Measurements from ENCODE around the gene FXYD1. TPM values are rescaled to one million over a fixed set of nuclear protein-coding genes. Genes with fewer than 3 reads are reported as not detected.

FXYD1 gene
- total RNA-seq, 4 donors from 2014 or later = 42.8 to 140 (median 52.7) TPM

DNA sequence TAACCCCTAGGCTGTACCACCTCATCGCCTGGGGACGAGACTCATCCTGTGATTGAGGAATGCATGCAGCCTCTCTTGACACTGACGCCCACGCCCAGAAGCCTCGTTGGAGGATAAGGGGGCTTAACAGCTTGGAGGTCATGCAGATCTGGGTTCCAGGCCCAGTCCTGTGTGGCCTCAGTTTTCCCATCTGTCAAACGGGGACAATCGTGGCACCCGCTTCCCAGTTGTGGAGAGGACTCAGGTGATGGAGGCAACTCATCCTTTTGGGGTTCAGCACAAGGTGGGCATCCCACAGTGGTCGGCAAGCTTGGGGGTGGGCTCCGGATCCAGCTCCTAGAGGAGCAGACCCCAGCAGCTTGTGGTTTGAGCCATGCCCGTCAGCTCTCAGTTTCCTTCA lies 2.4 kb upstream of the FXYD1 start:
- H3K36me3 ChIP-seq = peaks cover 0 to 5% of the 10 kb centered on the region in 2 donors

DNA sequence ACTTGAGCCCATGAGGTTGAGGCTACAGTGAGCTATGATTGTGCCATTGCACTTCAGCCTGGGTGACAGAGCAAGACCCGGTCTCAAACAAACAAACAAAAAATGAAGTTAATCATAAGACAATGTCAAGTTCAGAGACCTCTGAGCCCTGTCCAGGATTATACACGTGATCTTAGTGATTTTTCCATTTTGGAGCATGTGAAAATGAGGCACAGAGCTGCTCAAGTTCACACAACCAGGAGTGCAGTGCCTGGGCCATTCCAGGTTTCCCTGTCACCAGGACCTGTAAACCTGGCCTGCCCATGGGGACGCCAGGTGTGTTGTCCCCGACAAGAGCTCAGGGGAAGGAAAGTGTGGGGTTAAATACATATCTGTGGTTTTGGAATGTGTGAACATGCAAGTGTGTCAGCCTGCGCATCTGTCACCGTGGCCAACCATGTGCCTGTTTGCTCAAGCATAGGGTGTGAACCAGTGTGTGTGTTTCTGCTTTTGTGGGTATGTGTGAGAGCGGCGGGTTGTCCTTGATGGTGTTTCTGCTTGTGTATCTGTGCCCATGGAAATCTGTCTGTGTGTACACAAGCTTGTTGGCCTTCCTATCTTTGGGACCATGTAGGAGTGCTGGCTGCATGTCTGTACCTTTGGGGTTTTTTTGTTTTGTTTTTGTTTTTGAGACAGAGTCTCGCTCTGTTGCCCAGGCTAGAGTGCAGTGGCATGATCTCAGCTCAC lies 1.5 kb upstream of the FXYD1 start:
- H3K36me3 ChIP-seq = peaks cover 0 to 1% of the 10 kb centered on the region in 2 donors
- H3K27ac ChIP-seq = peak overlapping the region in 3 of 4 donors; percentile 90 to 92 (median 92)
- WGBS, 2 donors (ENCODE audit: low coverage in 1 of 2) = 61 to 70% methylated on average over 5 to 8 of the region's 9 CpGs
- no peak for ATAC-seq
- no peaks in the 10 kb centered on the region for H3K9me3 ChIP-seq
- TF ChIP-seq, protein P1, sequence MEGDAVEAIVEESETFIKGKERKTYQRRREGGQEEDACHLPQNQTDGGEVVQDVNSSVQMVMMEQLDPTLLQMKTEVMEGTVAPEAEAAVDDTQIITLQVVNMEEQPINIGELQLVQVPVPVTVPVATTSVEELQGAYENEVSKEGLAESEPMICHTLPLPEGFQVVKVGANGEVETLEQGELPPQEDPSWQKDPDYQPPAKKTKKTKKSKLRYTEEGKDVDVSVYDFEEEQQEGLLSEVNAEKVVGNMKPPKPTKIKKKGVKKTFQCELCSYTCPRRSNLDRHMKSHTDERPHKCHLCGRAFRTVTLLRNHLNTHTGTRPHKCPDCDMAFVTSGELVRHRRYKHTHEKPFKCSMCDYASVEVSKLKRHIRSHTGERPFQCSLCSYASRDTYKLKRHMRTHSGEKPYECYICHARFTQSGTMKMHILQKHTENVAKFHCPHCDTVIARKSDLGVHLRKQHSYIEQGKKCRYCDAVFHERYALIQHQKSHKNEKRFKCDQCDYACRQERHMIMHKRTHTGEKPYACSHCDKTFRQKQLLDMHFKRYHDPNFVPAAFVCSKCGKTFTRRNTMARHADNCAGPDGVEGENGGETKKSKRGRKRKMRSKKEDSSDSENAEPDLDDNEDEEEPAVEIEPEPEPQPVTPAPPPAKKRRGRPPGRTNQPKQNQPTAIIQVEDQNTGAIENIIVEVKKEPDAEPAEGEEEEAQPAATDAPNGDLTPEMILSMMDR (IDR thresholded peaks at IDR 0.05) = no peak
- TF ChIP-seq EP300 (IDR thresholded peaks at IDR 0.05) (no peak), POLR2AphosphoS5 (IDR thresholded peaks at IDR 0.05) (no peak), POLR2A (IDR thresholded peaks at IDR 0.05) (no peak)
- H3K27me3 ChIP-seq = peaks cover 24% of the 10 kb centered on the region
- no peak overlapping the region for H3K4me3 ChIP-seq
- H3K4me1 ChIP-seq = peaks cover 0 to 72% (median 8%) of the 10 kb centered on the region in 3 donors

More for the DNA sequence above, 2.4 kb upstream of the FXYD1 start:
- H3K4me3 ChIP-seq = no peak overlapping the region
- no peaks in the 10 kb centered on the region for H3K9me3 ChIP-seq
- H3K27me3 ChIP-seq = peaks cover 17% of the 10 kb centered on the region
- H3K4me1 ChIP-seq = peaks cover 0 to 63% (median 0%) of the 10 kb centered on the region in 3 donors
- H3K27ac ChIP-seq = peak overlapping the region in 3 of 4 donors; percentile 49 to 92 (median 90)
- TF ChIP-seq POLR2AphosphoS5 (IDR thresholded peaks at IDR 0.05) (no peak), EP300 (IDR thresholded peaks at IDR 0.05) (no peak), POLR2A (IDR thresholded peaks at IDR 0.05) (no peak)
- ATAC-seq = no peak
- WGBS, 2 donors (ENCODE audit: low coverage in 1 of 2) = no CpG with 5 or more reads among the region's 11 CpGs

DNA sequence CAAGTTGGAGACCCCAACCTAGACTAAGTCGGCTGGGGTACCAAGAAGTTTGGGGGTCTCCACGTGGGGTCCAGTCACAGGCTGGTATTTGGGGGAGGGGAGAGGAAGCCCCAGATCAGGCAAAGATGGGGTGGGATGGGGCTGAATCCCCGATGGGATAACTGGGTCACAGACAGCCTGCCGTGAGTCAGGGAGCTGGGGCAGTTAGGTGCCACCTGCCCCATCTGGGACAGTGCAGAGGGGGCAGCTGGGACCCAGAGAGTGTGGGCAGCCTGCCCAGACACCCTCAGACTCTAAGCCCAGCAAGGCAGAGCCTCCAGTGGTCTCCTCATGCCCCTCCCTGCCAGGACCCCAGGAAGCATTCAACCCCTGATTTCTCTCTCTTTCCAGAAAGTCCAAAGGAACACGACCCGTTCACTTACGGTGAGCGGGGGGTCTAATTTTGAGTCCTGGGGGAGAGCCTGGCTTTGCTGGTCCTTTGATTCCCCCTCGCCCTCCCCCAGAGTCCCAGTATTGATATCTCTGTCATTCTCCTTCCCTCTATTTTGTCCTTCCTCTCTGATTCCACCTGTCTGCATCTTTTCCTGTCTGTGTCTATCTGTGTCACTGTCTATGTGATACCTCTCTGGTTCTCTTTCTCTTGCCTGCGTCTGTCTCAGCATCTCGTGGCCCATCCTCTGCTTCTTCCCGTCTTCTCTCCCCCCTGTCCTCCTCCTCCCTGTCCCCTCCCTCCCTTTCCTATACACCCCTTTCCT lies 1.8 kb downstream of the FXYD1 start:
- Histone ChIP-seq H3K27me3 (peaks cover 44% of the 10 kb centered on the region), H3K27ac (peak overlapping the region; percentile 49 to 92 (median 91)), H3K9me3 (no peaks in the 10 kb centered on the region), H3K4me3 (peak overlapping the region; percentile 24 to 57), H3K4me1 (peaks cover 0 to 83% (median 21%) of the 10 kb centered on the region in 3 donors), H3K36me3 (peaks cover 0 to 3% of the 10 kb centered on the region in 2 donors)
- ATAC-seq = no peak
- WGBS, 2 donors (ENCODE audit: low coverage in 1 of 2) = 30 to 45% methylated on average over 6 to 11 of the region's 12 CpGs
- TF ChIP-seq, protein P1 (IDR thresholded peaks at IDR 0.05) = no peak
- TF ChIP-seq POLR2A (IDR thresholded peaks at IDR 0.05) = no peak
- no peak for TF ChIP-seq POLR2AphosphoS5 (IDR thresholded peaks at IDR 0.05)
- no peak for TF ChIP-seq EP300 (IDR thresholded peaks at IDR 0.05)

DNA sequence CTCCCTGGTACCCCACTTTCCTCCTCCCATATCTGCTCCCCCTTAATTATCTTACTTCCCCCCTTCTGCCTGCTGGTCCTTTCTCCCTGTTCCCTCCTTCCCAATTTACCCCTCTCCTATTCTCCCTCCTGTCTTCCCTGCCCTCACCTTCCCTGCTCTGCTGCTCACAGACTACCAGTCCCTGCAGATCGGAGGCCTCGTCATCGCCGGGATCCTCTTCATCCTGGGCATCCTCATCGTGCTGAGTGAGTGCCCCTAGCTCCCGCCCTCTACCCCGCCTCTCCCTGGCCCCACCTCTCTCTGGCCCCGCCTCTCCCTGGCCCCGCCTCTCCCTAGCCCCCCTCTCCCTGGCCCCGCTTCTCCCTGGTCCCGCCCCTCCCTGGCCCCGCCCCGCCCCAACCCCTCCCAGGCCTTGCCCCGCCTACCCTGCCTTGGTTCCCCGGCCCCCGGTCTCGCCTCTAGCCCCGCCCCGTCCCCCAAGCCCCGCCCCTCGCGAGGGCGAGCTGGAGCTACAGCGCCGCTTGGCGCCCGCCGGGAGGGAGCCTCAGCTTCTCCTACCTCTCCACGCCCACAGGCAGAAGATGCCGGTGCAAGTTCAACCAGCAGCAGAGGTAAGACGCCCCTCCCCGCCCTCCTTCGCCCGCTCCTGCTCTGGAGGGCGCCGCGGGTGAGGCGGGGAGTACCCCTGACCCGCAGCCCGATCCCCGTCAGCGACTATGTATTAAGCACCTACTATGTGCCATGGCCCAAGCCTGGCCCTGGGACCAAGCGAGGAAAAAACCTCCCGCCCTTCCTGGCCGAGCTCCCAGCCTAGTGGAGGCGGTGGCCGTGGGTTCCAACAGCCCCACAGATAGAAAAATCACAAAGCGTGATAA lies 2.6 kb downstream of the FXYD1 start:
- Histone ChIP-seq H3K27ac (peak overlapping the region; percentile 49 to 92 (median 91)), H3K4me3 (peak overlapping the region; percentile 24 to 57), H3K4me1 (peaks cover 0 to 74% (median 21%) of the 10 kb centered on the region in 3 donors), H3K9me3 (no peaks in the 10 kb centered on the region), H3K36me3 (peaks cover 0 to 3% of the 10 kb centered on the region in 2 donors), H3K27me3 (peaks cover 44% of the 10 kb centered on the region)
- ATAC-seq = peak; percentile 64
- 4 to 5% methylated on average over 5 to 11 of the region's 48 CpGs for WGBS, 2 donors (ENCODE audit: low coverage in 1 of 2)
- TF ChIP-seq, protein P1 (IDR thresholded peaks at IDR 0.05) = peak in 3 of 4 experiments; percentile 37 to 72 (median 44)
- TF ChIP-seq EP300 (IDR thresholded peaks at IDR 0.05) = no peak
- TF ChIP-seq POLR2AphosphoS5 (IDR thresholded peaks at IDR 0.05) = peak; percentile 92
- peak; percentile 54 to 72 for TF ChIP-seq POLR2A (IDR thresholded peaks at IDR 0.05)
